Measurements from ENCODE around the gene FLOT2.
A peak's percentile ranks its signal among the peaks of the same experiment; 100 is the strongest.
"Not testable (repeated sequence)": the region's sequence is repeated elsewhere in the genome, so short reads cannot be mapped to it uniquely, and the experiment has no call there.

FLOT2 gene

DNA sequence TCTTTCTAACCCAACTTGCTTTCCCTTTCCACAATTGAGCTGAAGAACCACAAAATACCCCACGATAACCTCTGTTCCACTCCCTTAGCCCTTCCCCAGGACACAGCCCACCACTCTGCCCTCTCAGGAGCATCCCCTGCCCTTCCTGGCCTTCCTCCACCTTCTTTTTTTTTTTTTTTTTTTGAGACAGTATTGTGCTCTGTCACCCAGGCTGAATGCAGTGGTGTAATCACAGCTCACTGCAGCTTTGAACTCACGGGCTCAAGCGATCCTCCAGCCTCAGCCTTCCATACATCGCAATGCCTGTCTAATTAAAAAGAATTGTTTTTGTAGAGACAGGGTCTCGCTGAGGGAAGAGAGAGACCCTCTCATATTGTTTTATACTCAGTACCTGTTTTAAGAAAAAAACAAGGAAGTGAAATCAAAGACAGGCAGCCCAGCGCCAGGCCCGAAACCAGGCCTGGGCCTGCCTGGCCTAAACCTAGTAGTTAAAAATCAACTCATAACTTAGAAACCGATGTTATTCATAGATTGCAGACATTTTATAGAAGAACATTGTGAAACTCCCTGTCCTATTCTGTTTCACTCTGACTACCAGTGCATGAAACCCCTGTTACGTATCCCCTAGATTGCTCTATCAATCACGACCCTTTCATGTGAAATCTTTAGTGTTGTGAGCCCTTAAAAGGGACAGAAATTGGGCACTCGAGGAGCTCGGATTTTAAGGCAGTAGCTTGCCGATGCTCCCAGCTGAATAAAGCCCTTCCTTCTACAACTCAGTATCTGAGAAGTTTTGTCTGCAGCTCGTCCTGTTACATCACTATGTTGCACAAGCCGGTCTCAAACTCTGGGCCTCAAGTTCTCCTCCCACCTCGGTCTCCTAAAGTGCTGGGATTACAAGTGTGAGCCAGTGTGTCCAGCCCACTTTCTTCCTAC is 4.0 kb downstream of the FLOT2 start:
- peak; percentile 38 for DNase-seq

DNA sequence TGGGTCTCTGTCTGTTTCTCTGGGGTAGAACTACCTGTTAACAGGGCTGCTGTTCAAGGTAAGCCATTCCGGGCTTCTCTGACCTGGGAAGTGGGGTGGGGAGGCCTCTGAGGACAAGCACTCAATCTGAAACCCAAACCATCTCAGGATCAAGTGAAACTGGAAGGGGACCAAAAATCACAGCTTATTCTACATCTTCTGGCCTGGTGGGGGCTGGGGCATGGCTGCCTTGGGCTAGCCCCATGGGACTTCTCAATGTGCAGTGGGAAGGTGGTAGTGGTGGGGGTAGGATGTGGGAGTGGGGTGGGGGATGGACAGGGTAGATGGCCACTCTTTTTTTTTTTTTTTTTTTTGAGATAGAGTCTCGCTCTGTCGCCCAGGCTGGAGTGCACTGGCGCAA is 5.5 kb downstream of the FLOT2 start:
- no peak for DNase-seq

- no peak for DNase-seq
Measured at GRCh38 chr17:28891201-28891600, 6.3 kb downstream of the FLOT2 start.

DNA sequence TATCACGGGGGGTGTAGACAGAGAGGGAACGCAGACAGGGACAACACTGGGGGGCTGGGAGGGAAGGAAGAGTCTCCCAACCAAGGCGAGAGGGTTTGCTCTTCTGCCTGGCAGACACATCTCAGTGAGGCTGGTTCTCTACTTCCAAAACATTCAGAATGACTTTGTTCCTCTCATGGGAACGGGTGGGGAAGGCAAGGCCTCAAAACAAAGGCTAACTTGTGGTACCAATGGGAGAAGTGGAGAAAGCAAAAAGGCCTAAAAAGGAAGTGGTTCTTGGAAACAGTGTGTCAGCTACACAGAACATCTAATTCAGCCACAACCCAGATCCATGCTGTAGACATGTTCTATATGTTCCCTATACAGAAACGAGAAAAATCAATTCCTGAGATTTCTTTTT is 7.5 kb downstream of the FLOT2 start:
- DNase-seq: no peak

DNA sequence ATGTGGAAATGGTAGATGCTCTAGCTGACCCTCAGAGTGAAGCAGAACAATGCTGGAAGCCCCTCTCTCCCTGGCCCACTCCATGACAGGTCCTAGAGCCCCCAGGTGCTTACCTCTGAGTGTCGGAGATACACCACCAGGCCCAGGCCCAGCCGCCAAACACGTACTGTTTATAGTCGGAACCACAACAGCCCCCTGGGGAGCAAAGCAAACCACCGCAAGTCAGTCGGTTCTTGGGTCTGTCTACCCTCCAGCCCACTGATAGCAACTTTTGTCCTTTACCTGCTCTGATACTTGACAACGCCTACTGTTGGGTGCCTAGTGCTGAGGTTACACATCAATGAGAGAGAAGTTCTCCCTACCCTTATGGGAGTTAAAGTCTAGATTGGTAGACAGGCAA is 8.7 kb downstream of the FLOT2 start:
- DNase-seq: no peak

GRCh38 chr17:28887871-28888471 is 9.6 kb downstream of the FLOT2 start:
- DNase-seq: no peak

- DNase-seq: no peak
Measured at GRCh38 chr17:28885951-28886350, 11.6 kb downstream of the FLOT2 start.

DNA sequence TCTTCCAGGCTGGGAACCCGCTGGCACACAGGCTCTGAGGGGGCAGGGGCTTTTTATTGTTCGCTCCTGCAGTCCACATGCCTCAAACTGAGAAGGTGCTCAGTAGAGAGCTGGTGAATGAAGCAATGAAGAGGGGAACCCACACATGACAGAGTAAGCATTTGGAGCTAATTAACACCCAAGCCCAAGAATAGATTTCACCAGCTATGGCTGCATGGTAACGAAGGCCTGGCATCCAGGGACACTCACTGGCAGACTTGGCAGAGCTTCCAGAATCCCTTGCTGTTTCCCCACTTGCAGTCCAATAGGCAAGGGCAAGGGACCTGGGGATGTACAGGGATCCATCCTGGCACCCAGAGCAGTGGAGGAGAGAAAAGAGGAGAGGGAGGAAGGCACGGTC is 12.2 kb downstream of the FLOT2 start:
- no peak for DNase-seq

GRCh38 chr17:28883967-28884702 is 13.4 kb downstream of the FLOT2 start:
- no peak for DNase-seq

DNA sequence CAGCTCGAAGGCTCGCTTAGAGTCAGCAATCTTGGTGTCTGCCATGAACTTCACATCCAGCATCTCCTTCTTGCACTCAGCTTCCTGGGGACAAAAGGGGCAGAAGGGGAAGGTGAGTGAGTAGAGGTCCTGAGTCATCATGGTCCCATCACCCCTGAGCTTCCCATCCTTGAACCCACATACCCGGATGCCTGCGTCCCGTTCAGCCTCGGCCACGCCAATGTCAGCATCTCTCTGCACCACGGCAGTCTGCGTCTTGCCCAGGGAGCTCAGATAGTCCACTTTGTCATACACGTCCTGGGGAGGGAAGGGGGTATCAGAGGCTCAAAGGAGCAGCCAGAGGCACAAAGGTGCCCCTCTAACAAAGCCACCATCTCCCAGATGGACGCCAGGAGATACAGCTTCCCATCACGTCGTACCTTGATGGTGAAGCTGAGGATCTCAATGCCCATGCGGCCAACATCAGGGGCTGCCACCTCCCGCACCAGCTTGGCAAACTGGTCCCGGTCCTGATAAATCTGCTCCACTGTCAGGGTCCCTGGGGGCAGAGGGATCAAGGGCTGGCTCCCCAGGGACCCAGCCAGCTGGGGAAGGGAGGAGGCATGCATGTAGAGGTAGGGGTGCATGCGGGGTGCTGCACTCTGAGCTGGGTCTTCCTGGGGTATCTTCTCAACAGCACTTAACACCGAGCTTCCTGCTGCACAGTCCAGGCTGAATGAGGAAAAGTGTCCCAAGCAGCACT is 15.2 kb downstream of the FLOT2 start:
- DNase-seq: no peak

- DNase-seq: no peak
Measured at GRCh38 chr17:28881533-28882056, 15.9 kb downstream of the FLOT2 start.

- DNase-seq: no peak
Measured at GRCh38 chr17:28880572-28880945, 17.0 kb downstream of the FLOT2 start.

DNA sequence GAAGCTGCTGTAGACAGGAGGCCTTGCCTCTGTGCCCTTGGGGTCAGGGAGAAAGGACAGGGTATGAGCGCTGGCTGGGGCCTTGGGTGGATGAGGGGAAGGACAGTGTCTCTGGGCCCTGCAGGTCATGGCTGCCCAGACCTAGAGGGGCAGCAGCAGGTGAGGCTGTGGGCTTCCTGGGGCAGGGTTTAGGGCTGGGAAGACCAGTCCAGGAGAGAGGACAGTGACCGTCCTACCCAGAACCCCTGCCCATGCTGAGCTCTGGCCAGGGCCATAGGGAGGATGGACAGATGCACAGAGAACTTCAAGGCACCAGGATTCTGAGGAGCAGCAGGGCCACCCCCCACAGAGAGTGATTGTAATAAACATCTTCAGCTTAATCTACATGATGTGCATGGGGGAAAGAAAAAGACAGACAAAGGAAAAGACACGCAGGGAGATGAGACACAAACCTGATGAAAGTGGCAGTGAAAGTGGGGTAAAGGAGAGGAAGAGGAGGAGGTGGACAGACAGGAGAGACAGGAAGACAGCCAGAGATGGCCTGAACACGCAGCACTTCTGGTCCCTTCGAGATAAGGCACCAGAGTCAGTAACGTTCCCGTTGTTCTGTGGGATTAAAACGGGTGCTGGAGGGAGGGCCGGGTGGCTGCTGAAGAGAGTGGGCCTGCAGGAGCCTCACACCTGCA is 17.5 kb downstream of the FLOT2 start:
- no peak for DNase-seq

GRCh38 chr17:28878981-28879380 is 18.6 kb downstream of the FLOT2 start:
- no peak for DNase-seq

DNA sequence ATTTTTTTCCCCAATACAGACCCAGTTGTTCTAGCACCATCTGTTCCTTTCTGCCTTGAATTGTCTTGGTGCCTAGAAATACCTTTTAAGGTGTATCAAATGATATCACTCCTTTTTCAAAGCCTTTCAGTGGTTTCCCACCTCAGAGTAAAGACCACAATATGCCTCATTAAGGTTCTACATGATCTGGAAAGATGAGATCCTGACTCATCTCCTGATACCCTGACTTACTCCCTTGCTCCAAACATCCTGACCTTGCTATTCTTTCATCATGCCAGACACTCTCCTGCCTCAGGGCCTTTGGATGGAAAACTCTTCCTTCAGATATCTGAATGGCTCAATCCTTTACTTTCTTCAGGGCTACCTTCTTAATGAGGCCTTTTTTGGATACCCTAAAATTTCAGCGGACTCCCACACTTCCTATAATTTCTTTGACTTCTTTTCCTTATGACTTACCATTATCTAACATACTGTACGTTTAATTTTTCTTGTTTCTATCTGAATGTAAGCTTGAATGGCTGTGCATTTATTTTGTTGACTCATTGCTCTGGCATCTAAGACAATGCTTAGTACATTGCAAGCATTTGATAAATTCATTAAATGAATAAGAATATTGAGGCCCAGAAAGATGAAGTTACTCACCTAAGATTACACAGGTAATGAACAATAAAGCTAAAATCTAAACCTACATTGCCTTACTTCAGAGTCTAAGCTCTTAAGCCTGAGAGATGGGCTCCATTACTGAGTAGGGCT is 19.2 kb downstream of the FLOT2 start:
- no peak for DNase-seq

GRCh38 chr17:28877150-28877711 is 20.3 kb downstream of the FLOT2 start:
- DNase-seq: not testable (repeated sequence)

DNA sequence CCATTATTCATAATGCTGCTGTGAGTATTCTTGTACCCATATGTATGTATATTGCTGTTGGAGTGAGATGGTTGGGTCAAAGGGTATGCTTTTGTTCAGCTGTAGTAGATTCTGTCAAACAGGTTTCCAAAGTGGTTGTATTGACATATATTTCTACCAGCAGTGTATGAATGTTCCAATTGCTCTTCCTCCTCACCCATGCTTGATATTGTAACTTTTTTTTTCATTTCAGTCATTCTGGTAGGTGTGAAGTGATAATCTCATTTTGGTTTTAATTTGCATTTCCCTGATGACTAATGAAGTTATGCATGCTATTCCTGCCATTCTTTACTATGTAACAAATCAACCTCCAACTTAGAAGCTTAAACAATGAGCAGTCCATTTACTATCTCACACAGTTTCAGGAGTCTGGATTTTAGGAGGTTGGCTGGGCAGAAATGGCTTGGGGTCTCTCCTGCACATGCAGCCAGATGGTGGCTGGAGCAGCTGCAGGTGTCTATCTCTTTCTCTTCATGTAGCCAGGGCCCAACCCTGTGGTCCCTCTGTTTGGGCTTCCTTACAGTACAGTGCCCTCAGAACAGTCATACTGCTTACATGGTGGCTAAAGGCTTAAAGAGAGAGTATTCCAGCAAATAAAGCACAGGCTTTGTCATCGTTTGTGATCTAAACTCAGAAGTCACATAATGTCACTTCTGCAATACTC is 21.5 kb downstream of the FLOT2 start:
- no peak for DNase-seq

GRCh38 chr17:28874750-28875149 is 22.8 kb downstream of the FLOT2 start:
- DNase-seq: no peak

- no peak for DNase-seq
Measured at GRCh38 chr17:28873839-28874238, 23.7 kb downstream of the FLOT2 start.

DNA sequence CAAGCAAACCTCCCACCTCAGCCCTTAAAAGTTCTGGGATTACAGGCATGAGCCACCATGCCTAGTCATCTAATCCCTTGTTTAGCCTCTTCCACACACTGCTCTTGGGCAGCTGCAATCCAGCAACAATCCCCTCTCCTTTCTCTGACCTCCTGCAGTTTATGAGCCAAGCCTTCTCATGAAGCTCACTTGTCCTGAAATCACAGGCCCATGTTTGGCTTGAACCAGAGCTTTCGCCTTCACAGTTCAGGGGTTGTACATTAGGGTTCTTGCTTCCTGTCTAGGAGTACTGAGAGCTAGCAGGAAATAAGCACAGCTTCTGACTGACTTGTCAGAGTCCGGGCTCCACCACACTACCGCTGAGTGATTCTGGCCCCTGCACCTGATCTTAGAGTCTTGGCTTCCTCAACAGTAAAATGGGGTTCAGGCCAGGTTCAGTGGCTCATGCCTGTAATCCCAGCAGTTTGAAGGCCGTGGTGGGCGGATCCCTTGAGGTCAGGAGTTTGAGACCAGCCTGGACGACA is 26.4 kb downstream of the FLOT2 start:
- DNase-seq: peak; percentile 31

Measured in stimulated activated CD4-positive, alpha-beta T cell treated with anti-CD3 and anti-CD28 coated beads, Interleukin-4, amount 100 ng/mL, for 24 hours (primary cell).